Calu3 (cell line): ENCODE results near the gene MTA3. TPM values are rescaled to one million over a fixed set of nuclear protein-coding genes. Genes with fewer than 3 reads are reported as not detected.

ENCODE experiments used
- BruUV-seq: library from RNA; stranded (reverse); fragments of 400-500 nt; replicated peaks from 2 replicates; lab custom pipeline; 2021; lab: Mats Ljungman, UMichigan
- CTCF ChIA-PET: fragments of 300-600 bp; sonication (Branson Sonifier 250); formaldehyde crosslinking; loops from one replicate; lab custom pipeline; 2022; ENCODE audit warnings: antibody characterized with exemption; lab: Charles Lee
- DNase-seq: peaks from one replicate; pipeline ENCODE4 v3.0.0; 2022
- H3K27ac Mint-ChIP-seq: one replicate; pipeline ENCODE4 v1.8.0; 2022; ENCODE audit warnings: mixed read lengths; ENCODE audit not compliant: unreplicated experiment
- H3K27me3 Mint-ChIP-seq: one replicate; pipeline ENCODE4 v1.8.0; 2022; ENCODE audit warnings: mixed read lengths; ENCODE audit not compliant: unreplicated experiment
- H3K36me3 Mint-ChIP-seq: one replicate; pipeline ENCODE4 v1.8.0; 2022; ENCODE audit warnings: mild to moderate bottlenecking, moderate library complexity, mixed read lengths; ENCODE audit not compliant: insufficient read depth, unreplicated experiment
- H3K4me1 Mint-ChIP-seq: one replicate; pipeline ENCODE4 v1.8.0; 2022; ENCODE audit warnings: mild to moderate bottlenecking, low read depth, mixed read lengths; ENCODE audit not compliant: unreplicated experiment
- H3K4me3 Mint-ChIP-seq: one replicate; pipeline ENCODE4 v1.8.0; 2022; ENCODE audit warnings: mild to moderate bottlenecking, low read depth, moderate library complexity, mixed read lengths; ENCODE audit not compliant: unreplicated experiment
- H3K9me3 Mint-ChIP-seq: one replicate; pipeline ENCODE4 v1.8.0; 2022; ENCODE audit warnings: low read depth, mixed read lengths; ENCODE audit not compliant: unreplicated experiment
- CTCF ChIP-seq: fragments of 200-600 bp; IDR thresholded peaks from one replicate; pipeline ENCODE4 v1.8.0; 2022; ENCODE audit warnings: antibody characterized with exemption; ENCODE audit not compliant: unreplicated experiment
- intact Hi-C: fragments of 100-400 bp; cut with micrococcal nuclease; formaldehyde crosslinking; loops from one replicate; pipeline ENCODE4 v1.10.0; 2022; ENCODE audit not compliant: unreplicated experiment
- total RNA-seq: library from RNA; stranded (reverse); gene quantifications from 2 replicates; pipeline ENCODE4 v1.2.3, GENCODE V29; 2022

The MTA3 gene
- total RNA-seq, 1 experiment from 2014 or later: 46.5 TPM

GRCh38 chr2:42777883-42778805 lies 209.7 kb downstream of the MTA3 start:
- H3K27ac Mint-ChIP-seq: no peak overlapping the region
- no peaks in the 10 kb centered on the region for H3K27me3 Mint-ChIP-seq
- H3K4me3 Mint-ChIP-seq: no peak overlapping the region
- no peak for TF ChIP-seq CTCF
- H3K36me3 Mint-ChIP-seq: no peaks in the 10 kb centered on the region
- no peaks in the 10 kb centered on the region for H3K9me3 Mint-ChIP-seq
- CTCF ChIA-PET: interaction anchor here (0.8 kb wide), 1 partner anchor 784 kb away, joined by 6 read pairs; no protein-coding TSS in a partner anchor
- H3K4me1 Mint-ChIP-seq: no peaks in the 10 kb centered on the region
- no peak for DNase-seq
- intact Hi-C loops: no loop called here
- no TSS peak for BruUV-seq

- no peaks in the 10 kb centered on the region for H3K27me3 Mint-ChIP-seq
- H3K27ac Mint-ChIP-seq: no peak overlapping the region
- no peak for DNase-seq
- intact Hi-C loops: no loop called here
- no peaks in the 10 kb centered on the region for H3K4me1 Mint-ChIP-seq
- CTCF ChIA-PET: no interaction called here
- H3K9me3 Mint-ChIP-seq: no peaks in the 10 kb centered on the region
- no peak overlapping the region for H3K4me3 Mint-ChIP-seq
- TF ChIP-seq CTCF: no peak
- no peaks in the 10 kb centered on the region for H3K36me3 Mint-ChIP-seq
- no TSS peak for BruUV-seq
These were observed 212.7 kb downstream of the MTA3 start for GRCh38 chr2:42781181-42781580.

- no peaks in the 10 kb centered on the region for H3K4me1 Mint-ChIP-seq
- no peak for TF ChIP-seq CTCF
- no peak overlapping the region for H3K27ac Mint-ChIP-seq
- CTCF ChIA-PET: no interaction called here
- no peak for DNase-seq
- H3K4me3 Mint-ChIP-seq: no peak overlapping the region
- no peaks in the 10 kb centered on the region for H3K9me3 Mint-ChIP-seq
- intact Hi-C loops: no loop called here
- no TSS peak for BruUV-seq
- H3K27me3 Mint-ChIP-seq: no peaks in the 10 kb centered on the region
- no peaks in the 10 kb centered on the region for H3K36me3 Mint-ChIP-seq
These were observed 215.1 kb downstream of the MTA3 start for GRCh38 chr2:42783511-42783910.

GRCh38 chr2:42784204-42784880 lies 215.9 kb downstream of the MTA3 start:
- no peak for DNase-seq
- no peak for TF ChIP-seq CTCF
- Mint-ChIP-seq H3K27me3 (no peaks in the 10 kb centered on the region), H3K9me3 (no peaks in the 10 kb centered on the region), H3K4me1 (no peaks in the 10 kb centered on the region), H3K36me3 (no peaks in the 10 kb centered on the region), H3K27ac (no peak overlapping the region), H3K4me3 (no peak overlapping the region)
- CTCF ChIA-PET: no interaction called here
- no TSS peak for BruUV-seq
- intact Hi-C loops: no loop called here
